Uterus (tissue), 4 donors: ENCODE results near the gene AMOTL1. TPM values are rescaled to one million over a fixed set of nuclear protein-coding genes. Genes with fewer than 3 reads are reported as not detected.

Experiments used
- DNase-seq, 2 donors: peaks; one replicate each; pipeline ENCODE4 v3.0.0-alpha.2; 2019 to 2020
- H3K27ac ChIP-seq, 2 donors: fragments of 200-600 bp; sonication (generic); 1 replicate in 1 of 2; 2 replicates in 1 of 2; pipeline ENCODE4 v1.5.1; 2016 to 2018
- H3K27me3 ChIP-seq, 2 donors: fragments of 200-600 bp; sonication (generic); one replicate each; pipeline ENCODE4 v1.5.1; 2018 to 2019; ENCODE audit warnings: control low read depth in 1 of 2
- H3K36me3 ChIP-seq, 2 donors: fragments of 200-600 bp; sonication (generic); one replicate each; pipeline ENCODE4 v1.5.1; 2019; ENCODE audit warnings: control low read depth in 1 of 2
- H3K4me1 ChIP-seq, 2 donors: fragments of 200-600 bp; sonication (generic); one replicate each; pipeline ENCODE4 v1.5.1; 2018 to 2019; ENCODE audit warnings: control low read depth in 1 of 2
- H3K4me3 ChIP-seq, 2 donors: fragments of 200-600 bp; sonication (generic); 1 replicate in 1 of 2; 2 replicates in 1 of 2; pipeline ENCODE4 v1.5.1; 2018 to 2019; ENCODE audit warnings: mild to moderate bottlenecking in 1 of 2
- H3K9me3 ChIP-seq, 2 donors: fragments of 200-600 bp; sonication (generic); one replicate each; pipeline ENCODE4 v1.5.1; 2019; ENCODE audit warnings: control low read depth in 1 of 2
- CTCF ChIP-seq, 4 experiments: fragments of 200-600 bp in 2 of 4; fragments of 450-650 bp in 2 of 4; sonication (generic) in 2 of 4; IDR thresholded peaks; one replicate each; pipeline ENCODE4 v1.5.1; 2016 to 2019; ENCODE audit warnings: antibody characterized with exemption in 4 of 4, mild to moderate bottlenecking in 2 of 4, moderate library complexity in 1 of 4
- POLR2A ChIP-seq, 2 donors: fragments of 450-650 bp; IDR thresholded peaks; one replicate each; pipeline ENCODE4 v1.6.1; 2016; ENCODE audit warnings: antibody characterized with exemption in 2 of 2, mild to moderate bottlenecking in 1 of 2, moderate library complexity in 1 of 2
- intact Hi-C: fragments of 100-400 bp; cut with DNase I; formaldehyde crosslinking; loops from one replicate; pipeline ENCODE4 v1.15.1; 2023; ENCODE audit warnings: low total_unique reads
- total RNA-seq, 4 donors: library from RNA; depleted of rRNA in 3 of 4; stranded (reverse); fragments of >200 nt in 3 of 4; gene quantifications; one replicate each; pipeline versions ENCODE4 v1.1.0 to v1.2.4, GENCODE V29; 2014 to 2023
- donor health status: DM: yes; HTN: yes; CAD: no.

Gene AMOTL1
- total RNA-seq, 4 donors from 2014 or later = 20.6 to 107 (median 41.5) TPM

- Histone ChIP-seq H3K27me3 (no peaks in the 10 kb centered on the region), H3K27ac (peak overlapping the region; percentile 32 to 62), H3K4me1 (peaks cover 0 to 6% of the 10 kb centered on the region in 2 donors), H3K36me3 (no peaks in the 10 kb centered on the region), H3K9me3 (no peaks in the 10 kb centered on the region), H3K4me3 (no peak overlapping the region)
- intact Hi-C loops = no loop called here
- no peak for TF ChIP-seq CTCF (IDR thresholded peaks at IDR 0.05)
- no peak for TF ChIP-seq POLR2A (IDR thresholded peaks at IDR 0.05)
- peak; percentile 66 to 78 for DNase-seq
Observed at GRCh38 chr11:94800414-94800813, 32.3 kb downstream of the AMOTL1 start.

- no peak for DNase-seq
- TF ChIP-seq CTCF (IDR thresholded peaks at IDR 0.05) = no peak
- no peak for TF ChIP-seq POLR2A (IDR thresholded peaks at IDR 0.05)
- no peak overlapping the region for H3K4me3 ChIP-seq
- peaks cover 0 to 6% of the 10 kb centered on the region in 2 donors for H3K4me1 ChIP-seq
- intact Hi-C loops = no loop called here
- H3K9me3 ChIP-seq = no peaks in the 10 kb centered on the region
- no peaks in the 10 kb centered on the region for H3K27me3 ChIP-seq
- H3K27ac ChIP-seq = no peak overlapping the region
- no peaks in the 10 kb centered on the region for H3K36me3 ChIP-seq
Observed at GRCh38 chr11:94801866-94802460, 33.8 kb downstream of the AMOTL1 start.

GRCh38 chr11:94802501-94802900 is 34.3 kb downstream of the AMOTL1 start:
- H3K27ac ChIP-seq = no peak overlapping the region
- intact Hi-C loops = no loop called here
- no peak overlapping the region for H3K4me3 ChIP-seq
- no peaks in the 10 kb centered on the region for H3K36me3 ChIP-seq
- no peak for DNase-seq
- no peaks in the 10 kb centered on the region for H3K27me3 ChIP-seq
- no peaks in the 10 kb centered on the region for H3K9me3 ChIP-seq
- peaks cover 0 to 6% of the 10 kb centered on the region in 2 donors for H3K4me1 ChIP-seq
- TF ChIP-seq POLR2A (IDR thresholded peaks at IDR 0.05) = no peak
- TF ChIP-seq CTCF (IDR thresholded peaks at IDR 0.05) = no peak

- Histone ChIP-seq H3K9me3 (no peaks in the 10 kb centered on the region), H3K36me3 (no peaks in the 10 kb centered on the region), H3K27ac (no peak overlapping the region), H3K4me3 (no peak overlapping the region), H3K27me3 (no peaks in the 10 kb centered on the region), H3K4me1 (peaks cover 0 to 6% of the 10 kb centered on the region in 2 donors)
- no peak for DNase-seq
- no peak for TF ChIP-seq POLR2A (IDR thresholded peaks at IDR 0.05)
- intact Hi-C loops = no loop called here
Observed at GRCh38 chr11:94803491-94803890, 35.3 kb downstream of the AMOTL1 start.

GRCh38 chr11:94804874-94805273 is 36.7 kb downstream of the AMOTL1 start:
- no peaks in the 10 kb centered on the region for H3K27me3 ChIP-seq
- H3K36me3 ChIP-seq = no peaks in the 10 kb centered on the region
- intact Hi-C loops = no loop called here
- no peak for DNase-seq
- no peak overlapping the region for H3K27ac ChIP-seq
- H3K4me1 ChIP-seq = peaks cover 0 to 6% of the 10 kb centered on the region in 2 donors
- no peak overlapping the region for H3K4me3 ChIP-seq
- TF ChIP-seq CTCF (IDR thresholded peaks at IDR 0.05) = no peak
- no peak for TF ChIP-seq POLR2A (IDR thresholded peaks at IDR 0.05)
- no peaks in the 10 kb centered on the region for H3K9me3 ChIP-seq

GRCh38 chr11:94806014-94806413 is 37.9 kb downstream of the AMOTL1 start:
- no peak overlapping the region for H3K4me3 ChIP-seq
- H3K27ac ChIP-seq = no peak overlapping the region
- no peaks in the 10 kb centered on the region for H3K9me3 ChIP-seq
- peaks cover 0 to under 1% of the 10 kb centered on the region in 2 donors for H3K4me1 ChIP-seq
- no peaks in the 10 kb centered on the region for H3K36me3 ChIP-seq
- no peak for DNase-seq
- H3K27me3 ChIP-seq = no peaks in the 10 kb centered on the region
- TF ChIP-seq POLR2A (IDR thresholded peaks at IDR 0.05) (no peak), CTCF (IDR thresholded peaks at IDR 0.05) (no peak)
- intact Hi-C loops = no loop called here
